GM12878 (cell line): Measurements from ENCODE around the gene SETDB1. TPM values are rescaled to one million over a fixed set of nuclear protein-coding genes. Genes with fewer than 3 reads are reported as not detected.
A peak's percentile ranks its signal among the peaks of the same experiment; 100 is the strongest.

Source experiments
- ATAC-seq: fragments of 200-7000 bp; cut with Tn5 transposase; 3 replicates; pipeline ENCODE4 v1.9.1; 2020; ENCODE audit warnings: mild to moderate bottlenecking, moderate library complexity
- BruUV-seq: library from RNA; stranded (reverse); fragments of 400-500 nt; replicated peaks from 2 replicates; lab custom pipeline; 2021; lab: Mats Ljungman, UMichigan
- CTCF ChIA-PET: fragments of 300-600 bp; sonication (Branson Sonifier 250); formaldehyde crosslinking; extraction: SDS; loops from one replicate; lab custom pipeline; 2021; ENCODE audit warnings: inconsistent platforms; lab: Yijun Ruan, JAX
- POLR2A ChIA-PET: fragments of 350-600 bp; formaldehyde crosslinking; extraction: SDS; loops from one replicate; lab custom pipeline; 2021; ENCODE audit warnings: inconsistent platforms; lab: Charles Lee
- RAD21 ChIA-PET: fragments of 300-600 bp; sonication (Branson Sonifier 250); formaldehyde crosslinking; loops from one replicate; lab custom pipeline; 2023; ENCODE audit warnings: antibody characterized with exemption; ENCODE audit not compliant: unreplicated experiment; lab: Charles Lee
- SMC1A ChIA-PET: fragments of 300-600 bp; sonication (Branson Sonifier 250); formaldehyde crosslinking; loops from one replicate; lab custom pipeline; 2023; ENCODE audit not compliant: unreplicated experiment, uncharacterized antibody; lab: Charles Lee
- DNase-seq: peaks from one replicate; pipeline ENCODE4 v3.0.0-alpha.2; 2011; ENCODE audit warnings: low read depth, low spot score
- FAIRE-seq: peaks from 3 replicates; lab custom pipeline; 2011; peaks lifted over from hg19 to GRCh38; lab: Jason Lieb, UNC
- H2AFZ ChIP-seq: 2 replicates; pipeline ENCODE4 v1.6.0; 2011; ENCODE audit warnings: low read depth, low read length, control low read depth; ENCODE audit not compliant: control insufficient read depth
- H3K27ac ChIP-seq: 2 replicates; pipeline ENCODE4 v1.5.1; 2011; ENCODE audit warnings: control low read depth; ENCODE audit not compliant: control insufficient read depth, insufficient read depth
- H3K27me3 ChIP-seq, 2 experiments: replicated peaks in 1 of 2; 2 replicates each; pipeline versions ENCODE4 v1.6.0 to v1.6.1; 2011; ENCODE audit warnings: low read length in 1 of 2; ENCODE audit not compliant: control insufficient read depth in 2 of 2, insufficient read depth in 2 of 2
- H3K36me3 ChIP-seq, 2 experiments: 2 replicates each; pipeline ENCODE4 v1.5.1; 2011; ENCODE audit warnings: low read length in 1 of 2; ENCODE audit not compliant: control insufficient read depth in 2 of 2, insufficient read depth in 2 of 2
- H3K4me1 ChIP-seq: 2 replicates; pipeline ENCODE4 v1.6.1; 2011; ENCODE audit warnings: mild to moderate bottlenecking, low read length, moderate library complexity, mixed read lengths; ENCODE audit not compliant: control insufficient read depth, insufficient read depth
- H3K4me2 ChIP-seq: 2 replicates; pipeline ENCODE4 v1.6.0; 2011; ENCODE audit warnings: control low read depth; ENCODE audit not compliant: control insufficient read depth, insufficient read depth
- H3K4me3 ChIP-seq: fragments of 200-600 bp; sonication (generic); 2 replicates; pipeline ENCODE4 v1.5.1; 2016
- H3K79me2 ChIP-seq: 2 replicates; pipeline ENCODE4 v1.6.0; 2011; ENCODE audit warnings: low read length; ENCODE audit not compliant: control insufficient read depth, insufficient read depth
- H3K9ac ChIP-seq: 2 replicates; pipeline ENCODE4 v1.8.0; 2011; ENCODE audit warnings: low read length, control low read depth, mixed read lengths; ENCODE audit not compliant: control insufficient read depth, insufficient read depth
- H3K9me3 ChIP-seq: replicated peaks from 3 replicates; pipeline ENCODE4 v1.5.1; 2011; ENCODE audit warnings: mild to moderate bottlenecking, low read length; ENCODE audit not compliant: control insufficient read depth, insufficient read depth
- H4K20me1 ChIP-seq: 2 replicates; pipeline ENCODE4 v1.6.0; 2011; ENCODE audit not compliant: control insufficient read depth, insufficient read depth
- BHLHE40 ChIP-seq, 2 experiments: fragments of 450-650 bp in 1 of 2; IDR thresholded peaks; 2 replicates each; pipeline ENCODE4 v1.6.1; 2011 to 2017; ENCODE audit warnings: low read depth in 2 of 2, borderline replicate concordance in 1 of 2, improper control_type of control experiment in 1 of 2, low read length in 1 of 2, mild to moderate bottlenecking in 1 of 2
- DPF2 ChIP-seq: fragments of 450-650 bp; IDR thresholded peaks from 2 replicates; pipeline ENCODE4 v1.6.1; 2017; ENCODE audit warnings: mild to moderate bottlenecking
- IKZF1 ChIP-seq: fragments of 450-650 bp; conservative IDR thresholded peaks from 2 replicates; pipeline ENCODE4 v1.6.1; 2017; ENCODE audit warnings: antibody characterized with exemption, mild to moderate bottlenecking
- NR2F1 ChIP-seq: fragments of 450-650 bp; conservative IDR thresholded peaks from 2 replicates; pipeline ENCODE4 v1.6.1; 2017; ENCODE audit warnings: mild to moderate bottlenecking
- POLR2A ChIP-seq: IDR thresholded peaks from 2 replicates; pipeline ENCODE4 v1.6.1; 2011; ENCODE audit warnings: low read depth, mild to moderate bottlenecking, low read length
- RELA ChIP-seq: fragments of 450-650 bp; IDR thresholded peaks from 2 replicates; pipeline ENCODE4 v1.8.0; 2014; ENCODE audit warnings: borderline replicate concordance; ENCODE audit not compliant: partially characterized antibody
- TAF1 ChIP-seq: IDR thresholded peaks from 2 replicates; pipeline ENCODE4 v1.6.1; 2011; ENCODE audit warnings: mild to moderate bottlenecking, low read depth, low read length, borderline replicate concordance
- USF1 ChIP-seq: IDR thresholded peaks from 2 replicates; pipeline ENCODE4 v1.6.1; 2011; ENCODE audit warnings: borderline replicate concordance, low read depth, mild to moderate bottlenecking, moderate library complexity, mixed read lengths, low read length; ENCODE audit not compliant: insufficient read depth; ENCODE audit errors: extremely low read length
- WGBS: methylation state at CpG from one replicate; pipeline ENCODE4 v1.1.6; 2016; ENCODE audit warnings: low lambda C conversion rate; ENCODE audit not compliant: insufficient replicate concordance, insufficient coverage; ENCODE audit errors: missing lambda C conversion rate; 5-methylcytosine and 5-hydroxymethylcytosine counted together
- in situ Hi-C: fragments of 300-500 bp; cut with MboI; formaldehyde crosslinking; loops from 9 replicates; pipeline ENCODE4 v1.14.3; 2018; ENCODE audit warnings: mixed read lengths
- intact Hi-C: fragments of 100-400 bp; cut with micrococcal nuclease; formaldehyde crosslinking; loops from one replicate; pipeline ENCODE4 v1.14.2; 2022; ENCODE audit not compliant: unreplicated experiment
- polyA plus RNA-seq, 11 experiments: library from polyadenylated mRNA; depleted of rRNA in 4 of 11; unstranded in 6 of 11; stranded (reverse) in 5 of 11; fragments of >200 nt; fragmentation: Nextera tagmentation in 4 of 11; fragmentation: Illumina TruSeq in 1 of 11; extraction: Ambion mirVana in 4 of 11; extraction: Trizol in 1 of 11; gene quantifications; 1 replicate in 1 of 11; 2 replicates in 10 of 11; pipeline versions ENCODE4 v1.2.1 to v1.2.3, GENCODE V29; 2011 to 2016; ENCODE audit warnings: inconsistent platforms in 2 of 11, missing spikeins in 2 of 11, low read depth in 1 of 11
- total RNA-seq, 4 experiments: library from RNA; depleted of rRNA in 3 of 4; stranded (reverse); fragments of >200 nt in 3 of 4; fragmentation: Illumina TruSeq in 1 of 4; extraction: Trizol in 1 of 4; gene quantifications; 2 replicates each; pipeline versions ENCODE4 v1.2.1 to v1.2.3, GENCODE V29; 2013 to 2021
- TF ChIP-seq, protein P1 (sequence below): IDR thresholded peaks from 2 replicates; pipeline ENCODE4 v1.6.1; 2012; ENCODE audit warnings: mild to moderate bottlenecking, low read depth, low read length

Gene SETDB1
- total and polyA plus RNA-seq, 10 of the 15 experiments (the other 5 are each of a cell fraction or from before 2014, with no cell fraction given) = 14.3 to 56.7 (median 35.7) TPM

- Histone ChIP-seq H3K79me2 (peaks cover 36% of the 10 kb centered on the region), H3K4me3 (peak within 1 kb of the TSS; percentile 87), H3K36me3 (no peaks in the 10 kb centered on the region), H2AFZ (peak within 1 kb of the TSS; percentile 78), H3K9ac (peak within 1 kb of the TSS; percentile 85), H3K9me3 (no peaks in the 10 kb centered on the region), H3K4me1 (peaks cover 7% of the 10 kb centered on the region; the same call in 1 of the 2 replicates), H3K27ac (peak within 1 kb of the TSS; percentile 75), H3K27me3 (no peaks in the 10 kb centered on the region; a peak in 2 of 4 replicates), H3K4me2 (peak within 1 kb of the TSS; percentile 87), H4K20me1 (no peaks in the 10 kb centered on the region)
- ChIA-PET SMC1A (interaction anchor here (1.3 to 1.4 kb wide), 2 partner anchors 21 to 27 kb away, joined by 3 to 7 read pairs; no protein-coding TSS in a partner anchor), POLR2A (no interaction called here), RAD21 (interaction anchor here (1.7 kb wide), 1 partner anchor 32 kb away, joined by 7 read pairs; the partner anchor contains the start of gene MINDY1), CTCF (interaction anchor here (0.5 to 15.8 kb wide), 2 partner anchors 25 to 352 kb away, joined by 3 to 252 read pairs; partner anchors contain the start of gene MINDY1)
- in situ Hi-C loops = no loop called here
- WGBS = under 1% methylated on average over 46 of the region's 106 CpGs
- ATAC-seq (peak; percentile 59), DNase-seq (no peak), FAIRE-seq (no peak)
- BruUV-seq = no TSS peak
- TF ChIP-seq TAF1 = peak; percentile 21; the same call in 1 of the 2 replicates
- TF ChIP-seq DPF2 = 0 out of 2 replicates have a peak, but pooled peaks have one; percentile 40
- TF ChIP-seq NR2F1 = 0 out of 2 replicates have a peak, but pooled peaks have one; percentile 41
- TF ChIP-seq IKZF1 = peak; percentile 11; the same call in 1 of the 2 replicates
- TF ChIP-seq BHLHE40 (IDR thresholded peaks at IDR 0.05; ENCODE audit: borderline replicate concordance in 1 of 2, low read depth in 2 of 2, low read length in 1 of 2) = peak in 1 of 2 experiments; percentile 32; a peak in 2 of 4 replicates
- TF ChIP-seq, protein P1, sequence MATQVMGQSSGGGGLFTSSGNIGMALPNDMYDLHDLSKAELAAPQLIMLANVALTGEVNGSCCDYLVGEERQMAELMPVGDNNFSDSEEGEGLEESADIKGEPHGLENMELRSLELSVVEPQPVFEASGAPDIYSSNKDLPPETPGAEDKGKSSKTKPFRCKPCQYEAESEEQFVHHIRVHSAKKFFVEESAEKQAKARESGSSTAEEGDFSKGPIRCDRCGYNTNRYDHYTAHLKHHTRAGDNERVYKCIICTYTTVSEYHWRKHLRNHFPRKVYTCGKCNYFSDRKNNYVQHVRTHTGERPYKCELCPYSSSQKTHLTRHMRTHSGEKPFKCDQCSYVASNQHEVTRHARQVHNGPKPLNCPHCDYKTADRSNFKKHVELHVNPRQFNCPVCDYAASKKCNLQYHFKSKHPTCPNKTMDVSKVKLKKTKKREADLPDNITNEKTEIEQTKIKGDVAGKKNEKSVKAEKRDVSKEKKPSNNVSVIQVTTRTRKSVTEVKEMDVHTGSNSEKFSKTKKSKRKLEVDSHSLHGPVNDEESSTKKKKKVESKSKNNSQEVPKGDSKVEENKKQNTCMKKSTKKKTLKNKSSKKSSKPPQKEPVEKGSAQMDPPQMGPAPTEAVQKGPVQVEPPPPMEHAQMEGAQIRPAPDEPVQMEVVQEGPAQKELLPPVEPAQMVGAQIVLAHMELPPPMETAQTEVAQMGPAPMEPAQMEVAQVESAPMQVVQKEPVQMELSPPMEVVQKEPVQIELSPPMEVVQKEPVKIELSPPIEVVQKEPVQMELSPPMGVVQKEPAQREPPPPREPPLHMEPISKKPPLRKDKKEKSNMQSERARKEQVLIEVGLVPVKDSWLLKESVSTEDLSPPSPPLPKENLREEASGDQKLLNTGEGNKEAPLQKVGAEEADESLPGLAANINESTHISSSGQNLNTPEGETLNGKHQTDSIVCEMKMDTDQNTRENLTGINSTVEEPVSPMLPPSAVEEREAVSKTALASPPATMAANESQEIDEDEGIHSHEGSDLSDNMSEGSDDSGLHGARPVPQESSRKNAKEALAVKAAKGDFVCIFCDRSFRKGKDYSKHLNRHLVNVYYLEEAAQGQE = no peak
- TF ChIP-seq USF1 = no peak
- peak; percentile 78 for TF ChIP-seq POLR2A
- no peak for TF ChIP-seq RELA
- TF ChIP-seq, all 136 proteins: peak for 6
- intact Hi-C loops = loop anchor here (5.0 to 10.0 kb wide), 3 partner anchors 210 to 413 kb away; partner anchors contain the start of genes CTSS and ENSA
Observed at GRCh38 chr1:150974580-150975478, 48.7 kb downstream of the SETDB1 start, which contains the start of gene CERS2. Gene CERS2, minus strand, starts transcription at chr1:150974835. Its CDS starts 5,745 bp downstream, at chr1:150969090.
